CD4-positive, alpha-beta T cell treated with Interferon gamma for 1 hour (primary cell): ENCODE measurements around the gene TEAD1.

Experiments used
- DNase-seq: peaks from one replicate; pipeline ENCODE4 v3.0.0-alpha.2; 2020

Gene TEAD1

GRCh38 chr11:12667646-12668045 is 6.6 kb upstream of the TEAD1 start:
- no peak for DNase-seq

- no peak for DNase-seq
Observed at GRCh38 chr11:12668166-12668565, 6.1 kb upstream of the TEAD1 start.

GRCh38 chr11:12669930-12670329 is 4.3 kb upstream of the TEAD1 start:
- no peak for DNase-seq

GRCh38 chr11:12671370-12671769 is 2.9 kb upstream of the TEAD1 start:
- no peak for DNase-seq

- DNase-seq = no peak
Observed at GRCh38 chr11:12673601-12673923, 659 bp upstream of the TEAD1 start.

GRCh38 chr11:12674571-12674935 is 332 bp downstream of the TEAD1 start:
- no peak for DNase-seq

GRCh38 chr11:12674936-12675696 is 895 bp downstream of the TEAD1 start:
- no peak for DNase-seq

- DNase-seq = no peak
Observed at GRCh38 chr11:12675951-12676711, 1.9 kb downstream of the TEAD1 start.

- no peak for DNase-seq
Observed at GRCh38 chr11:12677131-12677530, 2.9 kb downstream of the TEAD1 start.

GRCh38 chr11:12678092-12678491 is 3.9 kb downstream of the TEAD1 start:
- DNase-seq = no peak

GRCh38 chr11:12678991-12679390 is 4.8 kb downstream of the TEAD1 start:
- DNase-seq = no peak

- DNase-seq = no peak
Observed at GRCh38 chr11:12679471-12679870, 5.2 kb downstream of the TEAD1 start.

- DNase-seq = no peak
Observed at GRCh38 chr11:12680246-12680939, 6.2 kb downstream of the TEAD1 start.

- DNase-seq = no peak
Observed at GRCh38 chr11:12680940-12681258, 6.7 kb downstream of the TEAD1 start.

GRCh38 chr11:12681466-12681865 is 7.2 kb downstream of the TEAD1 start:
- no peak for DNase-seq

- DNase-seq = no peak
Observed at GRCh38 chr11:12682288-12682687, 8.1 kb downstream of the TEAD1 start.

- no peak for DNase-seq
Observed at GRCh38 chr11:12682737-12683500, 8.7 kb downstream of the TEAD1 start.

GRCh38 chr11:12683874-12684273 is 9.7 kb downstream of the TEAD1 start:
- DNase-seq = no peak

- no peak for DNase-seq
Observed at GRCh38 chr11:12684315-12684714, 10.1 kb downstream of the TEAD1 start.

- no peak for DNase-seq
Observed at GRCh38 chr11:12684816-12685215, 10.6 kb downstream of the TEAD1 start.

- no peak for DNase-seq
Observed at GRCh38 chr11:12685229-12685628, 11.0 kb downstream of the TEAD1 start.

GRCh38 chr11:12686246-12687060 is 12.2 kb downstream of the TEAD1 start:
- DNase-seq = no peak

- DNase-seq = no peak
Observed at GRCh38 chr11:12687216-12687623, 13.0 kb downstream of the TEAD1 start.
